Effector memory CD4-positive, alpha-beta T cell (primary cell): Measurements from ENCODE around the gene NCKAP5.

Experiments used
- DNase-seq, 3 donors: peaks; one replicate each; pipeline ENCODE4 v3.0.0-alpha.2; 2020
- H3K27ac ChIP-seq: 2 replicates; pipeline ENCODE4 v1.7.0; 2013; ENCODE audit warnings: mild to moderate bottlenecking, low read length, moderate library complexity; ENCODE audit not compliant: insufficient read depth, poor library complexity, severe bottlenecking
- H3K27me3 ChIP-seq: replicated peaks from 2 replicates; pipeline ENCODE4 v1.7.0; 2013; ENCODE audit warnings: mild to moderate bottlenecking, low read length; ENCODE audit not compliant: insufficient read depth, control insufficient read depth, poor library complexity, severe bottlenecking
- H3K36me3 ChIP-seq: 2 replicates; pipeline ENCODE4 v1.7.0; 2013; ENCODE audit warnings: mild to moderate bottlenecking, low read length, moderate library complexity; ENCODE audit not compliant: control insufficient read depth, insufficient read depth
- H3K4me1 ChIP-seq: 2 replicates; pipeline ENCODE4 v1.7.0; 2013; ENCODE audit warnings: low read length, mild to moderate bottlenecking; ENCODE audit not compliant: control insufficient read depth, insufficient read depth, poor library complexity, severe bottlenecking
- H3K4me3 ChIP-seq: 2 replicates; pipeline ENCODE4 v1.7.0; 2013; ENCODE audit warnings: low read length, low read depth, mild to moderate bottlenecking; ENCODE audit not compliant: insufficient read depth, poor library complexity, severe bottlenecking
- H3K9me3 ChIP-seq: 2 replicates; pipeline ENCODE4 v1.7.0; 2013; ENCODE audit warnings: mild to moderate bottlenecking, low read length, moderate library complexity; ENCODE audit not compliant: control insufficient read depth

Gene NCKAP5

GRCh38 chr2:133148187-133148586 is 420.1 kb downstream of the NCKAP5 start:
- H3K27ac ChIP-seq: no peak overlapping the region
- H3K9me3 ChIP-seq: no peaks in the 10 kb centered on the region
- no peaks in the 10 kb centered on the region for H3K36me3 ChIP-seq
- no peaks in the 10 kb centered on the region for H3K27me3 ChIP-seq
- no peak for DNase-seq
- H3K4me1 ChIP-seq: no peaks in the 10 kb centered on the region
- no peak overlapping the region for H3K4me3 ChIP-seq

- no peak overlapping the region for H3K27ac ChIP-seq
- no peaks in the 10 kb centered on the region for H3K4me1 ChIP-seq
- H3K9me3 ChIP-seq: no peaks in the 10 kb centered on the region
- no peak overlapping the region for H3K4me3 ChIP-seq
- no peaks in the 10 kb centered on the region for H3K36me3 ChIP-seq
- H3K27me3 ChIP-seq: no peaks in the 10 kb centered on the region
- no peak for DNase-seq
Observed at GRCh38 chr2:133146893-133147292, 421.4 kb downstream of the NCKAP5 start.

- Histone ChIP-seq H3K27ac (no peak overlapping the region), H3K4me3 (no peak overlapping the region), H3K36me3 (no peaks in the 10 kb centered on the region), H3K4me1 (no peaks in the 10 kb centered on the region), H3K27me3 (no peaks in the 10 kb centered on the region), H3K9me3 (no peaks in the 10 kb centered on the region)
- DNase-seq: no peak
Observed at GRCh38 chr2:133143645-133144044, 424.6 kb downstream of the NCKAP5 start.

- Histone ChIP-seq H3K27ac (no peak overlapping the region), H3K4me1 (no peaks in the 10 kb centered on the region), H3K9me3 (no peaks in the 10 kb centered on the region), H3K27me3 (no peaks in the 10 kb centered on the region), H3K4me3 (no peak overlapping the region), H3K36me3 (no peaks in the 10 kb centered on the region)
- no peak for DNase-seq
Observed at GRCh38 chr2:133142087-133142486, 426.2 kb downstream of the NCKAP5 start.

GRCh38 chr2:133140620-133141019 is 427.6 kb downstream of the NCKAP5 start:
- no peak for DNase-seq
- Histone ChIP-seq H3K27me3 (no peaks in the 10 kb centered on the region), H3K36me3 (no peaks in the 10 kb centered on the region), H3K9me3 (no peaks in the 10 kb centered on the region), H3K4me3 (no peak overlapping the region), H3K4me1 (no peaks in the 10 kb centered on the region), H3K27ac (no peak overlapping the region)

- Histone ChIP-seq H3K9me3 (no peaks in the 10 kb centered on the region), H3K27ac (no peak overlapping the region), H3K27me3 (no peaks in the 10 kb centered on the region), H3K36me3 (no peaks in the 10 kb centered on the region), H3K4me3 (no peak overlapping the region), H3K4me1 (no peaks in the 10 kb centered on the region)
- no peak for DNase-seq
Observed at GRCh38 chr2:133139847-133140533, 428.3 kb downstream of the NCKAP5 start.

GRCh38 chr2:133138693-133139092 is 429.6 kb downstream of the NCKAP5 start:
- DNase-seq: no peak
- no peak overlapping the region for H3K4me3 ChIP-seq

GRCh38 chr2:133135035-133135654 is 433.1 kb downstream of the NCKAP5 start:
- Histone ChIP-seq H3K9me3 (no peaks in the 10 kb centered on the region), H3K4me3 (no peak overlapping the region), H3K27me3 (no peaks in the 10 kb centered on the region), H3K27ac (no peak overlapping the region), H3K36me3 (no peaks in the 10 kb centered on the region), H3K4me1 (no peaks in the 10 kb centered on the region)
- DNase-seq: no peak

More at GRCh38 chr2:133138693-133139092, 429.6 kb downstream of the NCKAP5 start:
- H3K9me3 ChIP-seq: no peaks in the 10 kb centered on the region
- H3K4me1 ChIP-seq: no peaks in the 10 kb centered on the region
- H3K27ac ChIP-seq: no peak overlapping the region
- H3K36me3 ChIP-seq: no peaks in the 10 kb centered on the region
- no peaks in the 10 kb centered on the region for H3K27me3 ChIP-seq

GRCh38 chr2:133130548-133131246 is 437.6 kb downstream of the NCKAP5 start:
- H3K27ac ChIP-seq: no peak overlapping the region
- no peaks in the 10 kb centered on the region for H3K27me3 ChIP-seq

GRCh38 chr2:133124446-133124845 is 443.8 kb downstream of the NCKAP5 start:
- no peaks in the 10 kb centered on the region for H3K36me3 ChIP-seq
- no peak for DNase-seq
- no peak overlapping the region for H3K27ac ChIP-seq
- H3K4me3 ChIP-seq: no peak overlapping the region
- no peaks in the 10 kb centered on the region for H3K4me1 ChIP-seq
- H3K27me3 ChIP-seq: no peaks in the 10 kb centered on the region
- no peaks in the 10 kb centered on the region for H3K9me3 ChIP-seq

More at GRCh38 chr2:133130548-133131246, 437.6 kb downstream of the NCKAP5 start:
- Histone ChIP-seq H3K9me3 (no peaks in the 10 kb centered on the region), H3K4me3 (no peak overlapping the region), H3K4me1 (no peaks in the 10 kb centered on the region), H3K36me3 (no peaks in the 10 kb centered on the region)
- no peak for DNase-seq
